GM13977 (cell line): Measurements from ENCODE around the gene SPATA6L.

Experiments
- DNase-seq: peaks from one replicate; pipeline ENCODE4 v3.0.0; 2012; ENCODE audit warnings: low spot score
- in situ Hi-C: fragments of 300-500 bp; cut with MboI; formaldehyde crosslinking; loops from one replicate; pipeline ENCODE4 v1.12.0; 2022; ENCODE audit warnings: low sequenced_read_pairs, low pct_unique_long_range_greater_than_20kb, mixed read lengths, inconsistent platforms; ENCODE audit not compliant: unreplicated experiment
- TF ChIP-seq, protein P1 (sequence below): IDR thresholded peaks from 2 replicates; pipeline ENCODE4 v1.5.1; 2012; ENCODE audit warnings: mild to moderate bottlenecking, control low read depth; ENCODE audit not compliant: insufficient read depth; ENCODE audit errors: extremely low read depth, missing control alignments

SPATA6L gene

DNA sequence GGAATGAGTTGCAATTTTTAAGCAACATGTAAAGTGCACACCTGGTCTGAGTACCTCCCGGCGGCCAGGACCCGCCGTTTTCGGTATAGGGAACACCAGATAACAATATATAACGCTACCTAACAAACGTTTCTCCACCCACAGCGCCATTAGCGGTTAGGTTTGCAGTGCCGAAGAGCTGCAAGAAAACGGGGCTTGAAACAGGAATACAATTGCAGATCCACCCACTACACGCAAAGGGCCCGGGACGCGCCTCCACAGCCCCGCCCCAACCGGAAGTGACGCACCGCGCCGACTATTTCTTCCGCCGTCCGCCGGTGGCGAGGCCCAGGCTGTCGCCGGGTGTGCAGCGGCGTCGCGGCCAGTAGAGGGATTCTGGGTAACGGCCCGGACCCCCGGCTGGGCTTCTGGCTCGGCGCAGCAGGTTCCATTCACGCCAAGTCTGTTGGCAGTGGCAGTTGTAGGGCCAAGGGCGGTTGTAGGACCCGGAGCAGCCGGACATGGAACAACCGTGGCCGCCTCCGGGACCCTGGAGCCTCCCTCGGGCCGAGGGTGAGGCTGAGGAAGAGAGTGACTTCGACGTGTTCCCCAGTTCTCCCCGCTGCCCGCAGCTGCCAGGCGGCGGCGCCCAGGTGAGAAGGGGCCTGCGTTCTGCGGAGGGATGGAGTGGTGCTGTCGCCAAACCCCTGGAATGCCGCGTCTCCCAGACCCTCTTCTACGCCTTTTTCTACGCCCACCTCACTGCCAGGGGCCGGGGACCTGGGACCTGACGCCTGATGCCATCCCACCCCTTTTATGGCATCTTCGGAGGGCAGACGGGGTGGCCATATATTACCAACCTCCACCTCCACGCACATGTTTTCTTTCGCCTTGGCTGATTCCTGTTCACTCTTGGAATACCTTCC lies 13.2 kb upstream of the SPATA6L start, which contains the start of gene CDC37L1:
CDC37L1 (plus strand) TSS at position 302 of the 905 bp plus-strand sequence; CDS start at position 501, 199 bp downstream.
- peak; percentile 91 for DNase-seq
- TF ChIP-seq, protein P1, sequence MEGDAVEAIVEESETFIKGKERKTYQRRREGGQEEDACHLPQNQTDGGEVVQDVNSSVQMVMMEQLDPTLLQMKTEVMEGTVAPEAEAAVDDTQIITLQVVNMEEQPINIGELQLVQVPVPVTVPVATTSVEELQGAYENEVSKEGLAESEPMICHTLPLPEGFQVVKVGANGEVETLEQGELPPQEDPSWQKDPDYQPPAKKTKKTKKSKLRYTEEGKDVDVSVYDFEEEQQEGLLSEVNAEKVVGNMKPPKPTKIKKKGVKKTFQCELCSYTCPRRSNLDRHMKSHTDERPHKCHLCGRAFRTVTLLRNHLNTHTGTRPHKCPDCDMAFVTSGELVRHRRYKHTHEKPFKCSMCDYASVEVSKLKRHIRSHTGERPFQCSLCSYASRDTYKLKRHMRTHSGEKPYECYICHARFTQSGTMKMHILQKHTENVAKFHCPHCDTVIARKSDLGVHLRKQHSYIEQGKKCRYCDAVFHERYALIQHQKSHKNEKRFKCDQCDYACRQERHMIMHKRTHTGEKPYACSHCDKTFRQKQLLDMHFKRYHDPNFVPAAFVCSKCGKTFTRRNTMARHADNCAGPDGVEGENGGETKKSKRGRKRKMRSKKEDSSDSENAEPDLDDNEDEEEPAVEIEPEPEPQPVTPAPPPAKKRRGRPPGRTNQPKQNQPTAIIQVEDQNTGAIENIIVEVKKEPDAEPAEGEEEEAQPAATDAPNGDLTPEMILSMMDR = peak; percentile 54
- in situ Hi-C loops = no loop called here

DNA sequence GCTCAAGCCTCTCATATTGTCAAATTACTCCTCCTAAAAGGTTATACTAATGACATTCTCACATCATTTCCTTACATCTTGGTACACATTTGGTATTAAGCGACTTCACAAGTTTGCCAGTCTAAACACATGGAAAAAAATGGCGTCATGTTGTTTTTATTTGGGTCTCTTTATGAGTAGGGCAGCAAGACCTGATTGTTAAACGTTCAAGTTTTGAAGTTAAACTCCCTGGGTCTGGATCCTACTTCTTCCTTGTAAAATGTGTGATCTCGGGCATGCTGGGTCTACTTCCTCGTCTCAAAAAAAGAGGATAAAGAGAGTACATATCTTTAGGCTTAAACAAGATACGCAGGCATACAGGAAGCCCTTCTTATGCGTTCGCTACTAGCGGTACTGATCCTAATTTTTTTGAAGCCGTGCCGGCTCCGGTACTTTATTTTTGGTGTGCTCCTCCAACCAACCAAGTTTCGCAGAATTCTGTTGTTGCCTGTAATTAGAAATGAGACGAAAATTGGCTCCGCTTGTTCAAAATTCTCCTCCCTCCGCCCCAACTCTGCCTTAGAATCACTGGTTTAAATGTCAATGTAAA lies 12.5 kb upstream of the SPATA6L start:
- TF ChIP-seq, protein P1 = no peak
- in situ Hi-C loops = no loop called here
- DNase-seq = no peak

DNA sequence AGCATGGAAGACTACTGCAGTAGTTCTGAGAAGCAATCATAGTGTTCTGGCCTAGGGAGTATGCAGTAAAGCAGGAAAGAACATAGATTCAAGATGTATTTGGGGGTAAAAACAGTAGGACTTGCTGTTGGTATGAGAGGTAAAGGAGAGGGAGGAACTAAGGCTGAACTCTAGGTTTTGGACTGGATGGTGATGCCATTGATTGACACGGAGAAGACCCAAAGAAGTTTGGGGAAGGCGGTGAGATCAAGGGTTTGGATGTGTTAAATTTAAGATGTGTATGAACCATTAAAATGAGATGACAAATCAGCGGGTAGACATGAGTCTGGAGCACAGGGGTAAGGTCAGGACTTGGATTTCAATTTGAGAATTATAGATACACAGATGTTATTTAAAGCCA lies 11.1 kb upstream of the SPATA6L start:
- TF ChIP-seq, protein P1 = no peak
- no peak for DNase-seq
- in situ Hi-C loops = no loop called here

DNA sequence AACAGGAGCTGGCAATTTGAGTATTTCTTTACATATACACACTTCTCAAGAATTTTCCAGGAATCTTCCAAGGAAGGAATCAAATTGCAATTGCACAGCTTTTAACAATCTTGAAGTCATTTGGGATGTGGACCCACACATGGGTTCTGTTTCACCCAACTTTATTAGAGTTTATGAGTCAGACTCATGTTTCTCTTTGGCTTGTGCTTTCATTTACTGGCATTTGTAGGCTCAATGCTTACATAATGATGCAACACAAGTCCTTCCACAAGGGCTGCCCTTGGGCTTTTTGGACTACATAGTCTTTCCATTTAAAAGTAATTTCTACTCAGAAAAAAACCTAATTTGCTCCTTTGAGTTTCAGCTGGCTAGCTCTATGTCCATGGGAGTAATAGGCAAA lies 8.5 kb upstream of the SPATA6L start:
- in situ Hi-C loops = no loop called here
- TF ChIP-seq, protein P1 = no peak
- DNase-seq = no peak

DNA sequence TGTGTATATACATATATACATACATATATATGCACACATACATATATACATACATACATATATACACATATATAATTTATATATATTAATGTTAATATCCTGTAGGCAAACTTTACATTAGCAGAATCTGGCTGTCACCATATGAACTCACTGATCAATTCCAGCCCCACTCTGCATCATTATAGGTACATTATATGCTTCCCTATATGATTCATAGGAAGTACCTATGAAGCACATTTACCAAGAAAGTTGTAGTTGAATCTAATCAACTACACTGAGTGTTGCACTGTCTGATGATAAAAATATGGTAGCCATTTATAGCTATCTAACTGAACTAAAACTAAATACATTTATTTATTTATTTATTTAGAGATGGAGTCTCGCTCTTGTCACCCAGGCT lies 5.5 kb upstream of the SPATA6L start:
- no peak for DNase-seq
- TF ChIP-seq, protein P1 = no peak
- in situ Hi-C loops = no loop called here

DNA sequence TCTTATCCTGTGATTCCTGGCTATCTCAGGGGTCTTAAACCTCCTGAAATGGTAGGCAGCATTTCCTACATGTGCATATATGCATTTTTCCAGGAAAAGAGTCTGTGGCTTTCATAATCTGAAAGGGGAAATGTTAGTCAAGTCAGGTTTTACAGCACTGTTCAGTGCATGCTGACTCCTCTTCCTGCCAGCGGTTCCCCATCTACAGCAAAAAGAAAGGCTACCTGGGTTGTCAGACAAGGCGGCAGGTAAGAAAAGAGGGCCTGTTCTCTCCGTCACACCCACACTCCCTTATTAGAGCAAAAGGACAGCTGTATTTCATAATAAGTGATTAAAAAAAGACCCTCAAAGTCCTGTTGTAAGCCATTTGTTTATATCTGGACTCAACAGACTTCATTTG lies 4.3 kb upstream of the SPATA6L start:
- TF ChIP-seq, protein P1 = no peak
- no peak for DNase-seq
- in situ Hi-C loops = no loop called here
